Mucosa of gallbladder (tissue), 1 donor: ENCODE measurements around the gene NAA10. TPM values are rescaled to one million over a fixed set of nuclear protein-coding genes. Genes with fewer than 3 reads are reported as not detected.

ENCODE experiments used
- DNase-seq: peaks from one replicate; pipeline ENCODE4 v3.0.0-alpha.2; 2020; ENCODE audit warnings: low spot score
- total RNA-seq: library from RNA; stranded (reverse); gene quantifications from one replicate; pipeline ENCODE4 v1.2.1, GENCODE V29; 2021
- donor health status: DM: no; HTN: no; CAD: no.

The NAA10 gene
- total RNA-seq, 1 donor from 2014 or later = 81.6 TPM

GRCh38 chrX:153884590-153884989 lies 50.2 kb downstream of the NAA10 start:
- DNase-seq = no peak

- DNase-seq = no peak
Measured at GRCh38 chrX:153884136-153884535, 50.7 kb downstream of the NAA10 start.

- DNase-seq = no peak
Measured at GRCh38 chrX:153883163-153883843, 51.5 kb downstream of the NAA10 start.

GRCh38 chrX:153882557-153882956 lies 52.3 kb downstream of the NAA10 start:
- DNase-seq = no peak

- DNase-seq = no peak
Measured at GRCh38 chrX:153882086-153882498, 52.7 kb downstream of the NAA10 start.

- DNase-seq = no peak
Measured at GRCh38 chrX:153881281-153881680, 53.6 kb downstream of the NAA10 start.

- no peak for DNase-seq
Measured at GRCh38 chrX:153880440-153880815, 54.4 kb downstream of the NAA10 start.

GRCh38 chrX:153879741-153880439 lies 54.9 kb downstream of the NAA10 start:
- DNase-seq = no peak

Other genes with a start within 250 kb of the NAA10 start
- 165 TPM for gene SLC6A8, start 247.1 kb downstream of the NAA10 start, total RNA-seq
- 221 TPM for gene BCAP31, start 210.7 kb downstream of the NAA10 start, total RNA-seq
- 18.6 TPM for gene ABCD1, start 210.2 kb downstream of the NAA10 start, total RNA-seq
- 65.3 TPM for gene PLXNB3, start 170.8 kb downstream of the NAA10 start, total RNA-seq
- 5.8 TPM for gene SRPK3, start 154.0 kb downstream of the NAA10 start, total RNA-seq
- gene IDH3G, start 140.7 kb downstream of the NAA10 start, total RNA-seq = 51.5 TPM
- gene SSR4, start 140.4 kb downstream of the NAA10 start, total RNA-seq = 401 TPM
- 15.1 TPM for gene PDZD4, start 104.5 kb downstream of the NAA10 start, total RNA-seq
- gene L1CAM, start 48.9 kb downstream of the NAA10 start, total RNA-seq = 10.0 TPM
- gene AVPR2, start 30.4 kb downstream of the NAA10 start, total RNA-seq = 1.1 TPM
- 53.8 TPM for gene ARHGAP4, start 8.8 kb downstream of the NAA10 start, total RNA-seq
- 19.5 TPM for gene RENBP, start 9.6 kb upstream of the NAA10 start, total RNA-seq
- gene HCFC1, start 36.8 kb upstream of the NAA10 start, total RNA-seq = 69.5 TPM
- gene TMEM187, start 37.7 kb upstream of the NAA10 start, total RNA-seq = 14.4 TPM
- gene IRAK1, start 84.9 kb upstream of the NAA10 start, total RNA-seq = 108 TPM
- 64.9 TPM for gene MECP2, start 162.7 kb upstream of the NAA10 start, total RNA-seq
- gene OPN1LW, start 209.2 kb upstream of the NAA10 start, total RNA-seq = not detected
- not detected for gene OPN1MW, start 247.6 kb upstream of the NAA10 start, total RNA-seq